ENCODE results near the gene SOSTDC1.

SOSTDC1 gene

DNA sequence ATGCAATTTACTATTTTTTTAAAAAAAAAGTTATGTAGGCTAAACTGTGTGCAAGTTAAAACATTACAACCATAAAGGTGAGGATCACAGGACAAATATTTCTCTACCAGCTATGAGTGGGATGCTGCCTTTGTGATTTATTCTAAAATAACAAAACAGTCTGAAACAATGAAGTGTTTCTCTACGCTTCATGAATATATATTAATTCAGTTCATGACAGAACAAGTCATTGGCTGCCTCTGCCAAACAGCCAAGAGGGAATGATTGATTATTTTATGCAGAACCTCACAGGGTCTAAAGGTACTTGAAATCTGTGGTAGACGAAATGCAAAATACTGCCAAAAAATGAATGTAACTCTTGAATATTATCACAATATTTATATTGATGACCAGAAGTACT lies 29.0 kb upstream of the SOSTDC1 start:
- Histone ChIP-seq H3K36me3 (ENCODE audit: control insufficient read depth, insufficient read depth, low read length) (no peaks in the 10 kb centered on the region), H3K4me3 (replicated peaks; ENCODE audit: low read depth, low read length) (no peak overlapping the region), H3K27me3 (replicated peaks; ENCODE audit: control insufficient read depth, insufficient read depth, low read length) (no peaks in the 10 kb centered on the region)
- no peak for DNase-seq (ENCODE audit: extremely low read depth, insufficient read length)
- TF ChIP-seq, protein P1, sequence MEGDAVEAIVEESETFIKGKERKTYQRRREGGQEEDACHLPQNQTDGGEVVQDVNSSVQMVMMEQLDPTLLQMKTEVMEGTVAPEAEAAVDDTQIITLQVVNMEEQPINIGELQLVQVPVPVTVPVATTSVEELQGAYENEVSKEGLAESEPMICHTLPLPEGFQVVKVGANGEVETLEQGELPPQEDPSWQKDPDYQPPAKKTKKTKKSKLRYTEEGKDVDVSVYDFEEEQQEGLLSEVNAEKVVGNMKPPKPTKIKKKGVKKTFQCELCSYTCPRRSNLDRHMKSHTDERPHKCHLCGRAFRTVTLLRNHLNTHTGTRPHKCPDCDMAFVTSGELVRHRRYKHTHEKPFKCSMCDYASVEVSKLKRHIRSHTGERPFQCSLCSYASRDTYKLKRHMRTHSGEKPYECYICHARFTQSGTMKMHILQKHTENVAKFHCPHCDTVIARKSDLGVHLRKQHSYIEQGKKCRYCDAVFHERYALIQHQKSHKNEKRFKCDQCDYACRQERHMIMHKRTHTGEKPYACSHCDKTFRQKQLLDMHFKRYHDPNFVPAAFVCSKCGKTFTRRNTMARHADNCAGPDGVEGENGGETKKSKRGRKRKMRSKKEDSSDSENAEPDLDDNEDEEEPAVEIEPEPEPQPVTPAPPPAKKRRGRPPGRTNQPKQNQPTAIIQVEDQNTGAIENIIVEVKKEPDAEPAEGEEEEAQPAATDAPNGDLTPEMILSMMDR (IDR thresholded peaks at IDR 0.05; ENCODE audit: insufficient read depth, low read length, poor library complexity, severe bottlenecking), result no peak

DNA sequence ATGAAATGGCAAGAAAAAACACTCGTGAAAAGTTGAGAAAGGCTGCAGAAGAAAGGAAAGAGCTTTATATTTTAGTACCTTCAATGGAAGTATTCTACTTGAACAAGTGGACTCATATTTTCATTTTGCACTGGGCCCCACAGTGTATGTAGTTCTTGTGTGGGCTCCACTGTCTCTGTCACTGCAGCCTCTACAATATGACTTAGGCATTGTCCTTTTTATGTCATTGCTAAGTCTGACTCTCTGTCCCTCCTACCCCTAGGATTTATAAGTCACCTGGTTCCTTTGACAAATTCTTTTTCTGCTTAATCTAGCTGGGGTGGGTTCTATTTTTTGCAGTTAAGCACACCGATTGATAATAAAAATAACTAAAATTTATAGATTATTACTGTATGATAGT lies 27.7 kb upstream of the SOSTDC1 start:
- Histone ChIP-seq H3K27me3 (replicated peaks; ENCODE audit: control insufficient read depth, insufficient read depth, low read length) (no peaks in the 10 kb centered on the region), H3K36me3 (ENCODE audit: control insufficient read depth, insufficient read depth, low read length) (no peaks in the 10 kb centered on the region), H3K4me3 (replicated peaks; ENCODE audit: low read depth, low read length) (no peak overlapping the region)
- TF ChIP-seq, protein P1 (IDR thresholded peaks at IDR 0.05; ENCODE audit: insufficient read depth, low read length, poor library complexity, severe bottlenecking), result no peak
- no peak for DNase-seq (ENCODE audit: extremely low read depth, insufficient read length)

DNA sequence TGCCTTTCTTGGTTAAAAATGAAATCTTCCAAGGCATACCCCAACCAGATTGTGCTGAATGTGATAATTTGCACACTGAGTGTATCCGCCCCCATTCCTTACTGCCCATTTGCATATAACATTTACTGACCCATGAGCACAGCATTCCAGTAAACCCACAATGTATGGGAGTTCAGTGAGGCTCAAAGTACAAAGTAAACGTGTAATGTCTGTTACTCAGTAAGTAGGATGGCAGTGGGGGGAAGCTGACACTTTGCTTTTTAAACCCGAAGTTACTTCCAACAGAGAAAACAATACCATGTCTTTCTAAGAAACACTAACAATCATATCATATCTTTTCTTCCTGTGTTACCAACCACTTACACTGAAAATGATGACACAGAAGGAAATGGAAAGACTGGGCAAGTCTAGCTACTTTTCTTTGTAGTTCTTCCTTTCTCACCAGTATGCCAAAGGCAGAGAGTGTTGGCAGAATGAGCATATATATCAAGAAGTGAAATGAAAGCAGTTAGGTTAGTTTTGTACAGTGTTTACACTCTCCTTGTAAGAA lies 27.1 kb upstream of the SOSTDC1 start:
- TF ChIP-seq, protein P1 (IDR thresholded peaks at IDR 0.05; ENCODE audit: insufficient read depth, low read length, poor library complexity, severe bottlenecking), result no peak
- Histone ChIP-seq H3K36me3 (ENCODE audit: control insufficient read depth, insufficient read depth, low read length) (no peaks in the 10 kb centered on the region), H3K27me3 (replicated peaks; ENCODE audit: control insufficient read depth, insufficient read depth, low read length) (no peaks in the 10 kb centered on the region), H3K4me3 (replicated peaks; ENCODE audit: low read depth, low read length) (no peak overlapping the region)
- no peak for DNase-seq (ENCODE audit: extremely low read depth, insufficient read length)

DNA sequence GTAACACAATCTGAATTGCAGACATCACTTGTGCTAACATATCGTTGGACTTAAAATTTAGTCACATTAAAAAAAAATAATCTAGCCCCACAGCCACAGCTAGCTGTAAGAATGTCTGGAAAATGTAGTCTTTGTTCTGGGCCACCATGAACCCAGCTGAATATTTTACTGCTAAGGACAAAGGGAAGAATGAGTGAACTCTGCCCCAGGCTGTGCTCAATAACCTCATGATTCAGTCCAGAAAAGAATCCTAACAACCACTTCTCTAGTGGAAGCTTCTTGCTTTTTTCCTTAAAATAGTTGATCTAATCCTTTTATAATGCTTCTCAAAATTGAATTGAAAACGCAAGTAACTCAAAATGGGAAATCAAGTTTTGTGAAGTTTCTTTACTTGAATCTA lies 25.6 kb upstream of the SOSTDC1 start:
- Histone ChIP-seq H3K4me3 (replicated peaks; ENCODE audit: low read depth, low read length) (no peak overlapping the region), H3K36me3 (ENCODE audit: control insufficient read depth, insufficient read depth, low read length) (no peaks in the 10 kb centered on the region), H3K27me3 (replicated peaks; ENCODE audit: control insufficient read depth, insufficient read depth, low read length) (no peaks in the 10 kb centered on the region)
- TF ChIP-seq, protein P1 (IDR thresholded peaks at IDR 0.05; ENCODE audit: insufficient read depth, low read length, poor library complexity, severe bottlenecking), result no peak
- no peak for DNase-seq (ENCODE audit: extremely low read depth, insufficient read length)

DNA sequence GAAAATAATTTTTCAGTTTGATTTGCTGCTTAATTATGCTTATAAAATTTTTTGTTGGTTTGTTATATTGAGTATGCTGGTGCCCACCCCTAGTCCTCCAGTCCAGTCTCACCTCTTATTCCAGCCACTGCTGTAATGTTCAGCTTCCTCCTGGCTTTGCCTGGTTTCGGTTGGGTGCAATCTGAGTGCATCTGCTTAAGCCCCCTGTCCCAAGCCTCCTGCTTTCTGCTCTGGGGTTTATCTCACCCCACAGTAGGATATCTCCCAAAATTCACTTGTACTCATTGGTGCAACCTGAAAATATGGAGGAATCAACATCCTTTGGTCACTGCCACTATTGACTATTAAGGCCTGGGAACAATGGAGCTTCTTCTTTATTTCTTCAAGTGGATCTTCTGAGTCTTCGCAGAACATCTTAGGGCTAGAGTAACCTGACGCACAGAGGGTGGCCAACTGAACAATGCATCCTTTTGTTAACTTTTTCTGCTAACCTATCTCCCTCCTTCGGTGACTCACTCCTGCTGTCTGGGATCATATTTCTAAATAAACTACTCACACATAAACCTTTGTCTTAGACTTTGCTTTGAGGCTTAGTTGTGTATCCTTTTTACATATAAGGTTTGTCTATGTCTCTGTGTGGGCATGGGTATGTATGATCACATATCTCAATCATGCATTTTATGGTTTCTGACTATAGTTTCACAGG lies 19.1 kb upstream of the SOSTDC1 start:
- TF ChIP-seq, protein P1 (IDR thresholded peaks at IDR 0.05; ENCODE audit: insufficient read depth, low read length, poor library complexity, severe bottlenecking), result no peak
- Histone ChIP-seq H3K36me3 (ENCODE audit: control insufficient read depth, insufficient read depth, low read length) (no peaks in the 10 kb centered on the region), H3K4me3 (replicated peaks; ENCODE audit: low read depth, low read length) (no peak overlapping the region), H3K27me3 (replicated peaks; ENCODE audit: control insufficient read depth, insufficient read depth, low read length) (no peaks in the 10 kb centered on the region)
- no peak for DNase-seq (ENCODE audit: extremely low read depth, insufficient read length)
